ENCODE data around the gene ATG5. TPM values are rescaled to one million over a fixed set of nuclear protein-coding genes. Genes with fewer than 3 reads are reported as not detected.

Gene ATG5
- total and polyA plus RNA-seq, 9 of the 15 experiments (the other 6 are each of a cell fraction or from before 2014, with no cell fraction given): 29.0 to 80.0 (median 53.2) TPM

- TF ChIP-seq RFX1 (IDR thresholded peaks at IDR 0.05) (peak; percentile 41; the same call in 1 of the 2 replicates), POLR2B (IDR thresholded peaks at IDR 0.05; ENCODE audit: low read depth, partially characterized antibody) (peak; percentile 91), CTBP1 (IDR thresholded peaks at IDR 0.05; ENCODE audit: borderline replicate concordance) (peak; percentile 93), PHF20 (IDR thresholded peaks at IDR 0.05; ENCODE audit: partially characterized antibody) (peak; percentile 94), CHD1 (IDR thresholded peaks at IDR 0.05; ENCODE audit: low read length) (peak; percentile 39), TBL1XR1 (IDR thresholded peaks at IDR 0.05; ENCODE audit: low read length in 2 of 2) (peak in 1 of 2 experiments; percentile 85; a peak in 2 of 4 replicates), CREM (IDR thresholded peaks at IDR 0.05; ENCODE audit: low read depth) (peak; percentile 100), CHD4 (IDR thresholded peaks at IDR 0.05; ENCODE audit: insufficient read depth, insufficient replicate concordance, low read depth, low read length, poor library complexity, severe bottlenecking) (no peak), FOXK2 (conservative IDR thresholded peaks at IDR 0.05 in 1 of 2, IDR thresholded peaks at IDR 0.05 in 1 of 2; ENCODE audit: low read depth in 2 of 2) (peak; percentile 95 to 96), USF1 (CRISPR knock-in tag; IDR thresholded peaks at IDR 0.05) (peak; percentile 98), ADNP (tag; IDR thresholded peaks at IDR 0.05) (peak; percentile 55; the same call in 1 of the 2 replicates), E2F8 (IDR thresholded peaks at IDR 0.05; ENCODE audit: low read depth, partially characterized antibody) (peak; percentile 89), TAF15 (IDR thresholded peaks at IDR 0.05; ENCODE audit: low read depth, low read length) (no peak)
Measured at GRCh38 chr6:106325336-106326178, at the start of gene ATG5 (continued).

Data from K562 (cell line).